ENCODE measurements around the gene TP73.
"Not testable (repeated sequence)": the region's sequence is repeated elsewhere in the genome, so short reads cannot be mapped to it uniquely, and the experiment has no call there.

The TP73 gene

GRCh38 chr1:3744646-3745045, 92.3 kb downstream of the TP73 start:
- DNase-seq (ENCODE audit: low spot score) = no peak

- no peak for DNase-seq (ENCODE audit: low spot score)
Observed at GRCh38 chr1:3745071-3745470, 92.8 kb downstream of the TP73 start.

GRCh38 chr1:3745590-3746381, 93.5 kb downstream of the TP73 start:
- DNase-seq (ENCODE audit: low spot score) = no peak

- DNase-seq (ENCODE audit: low spot score) = no peak
Observed at GRCh38 chr1:3746389-3746829, 94.1 kb downstream of the TP73 start.

- DNase-seq (ENCODE audit: low spot score) = no peak
Observed at GRCh38 chr1:3746830-3747521, 94.7 kb downstream of the TP73 start.

- DNase-seq (ENCODE audit: low spot score) = no peak
Observed at GRCh38 chr1:3747522-3747848, 95.2 kb downstream of the TP73 start.

- DNase-seq (ENCODE audit: low spot score) = no peak
Observed at GRCh38 chr1:3747903-3748302, 95.6 kb downstream of the TP73 start.

- not testable (repeated sequence) for DNase-seq (ENCODE audit: low spot score)
Observed at GRCh38 chr1:3748316-3748900, 96.1 kb downstream of the TP73 start.

GRCh38 chr1:3749512-3749911, 97.2 kb downstream of the TP73 start:
- DNase-seq (ENCODE audit: low spot score) = no peak

- no peak for DNase-seq (ENCODE audit: low spot score)
Observed at GRCh38 chr1:3750741-3751140, 98.4 kb downstream of the TP73 start.

GRCh38 chr1:3752400-3752945, 100.2 kb downstream of the TP73 start, which contains the start of gene CCDC27:
CCDC27 (plus strand) TSS chr1:3752450; CDS start chr1:3752482, 32 bp downstream.
- no peak for DNase-seq (ENCODE audit: low spot score)

GRCh38 chr1:3753656-3754454, 101.5 kb downstream of the TP73 start:
- DNase-seq (ENCODE audit: low spot score) = no peak

- no peak for DNase-seq (ENCODE audit: low spot score)
Observed at GRCh38 chr1:3756394-3756793, 104.1 kb downstream of the TP73 start.

GRCh38 chr1:3759164-3759563, 106.8 kb downstream of the TP73 start:
- no peak for DNase-seq (ENCODE audit: low spot score)

- no peak for DNase-seq (ENCODE audit: low spot score)
Observed at GRCh38 chr1:3759796-3760195, 107.5 kb downstream of the TP73 start.

GRCh38 chr1:3761296-3762010, 109.1 kb downstream of the TP73 start:
- no peak for DNase-seq (ENCODE audit: low spot score)

- DNase-seq (ENCODE audit: low spot score) = no peak
Observed at GRCh38 chr1:3762151-3762872, 110.0 kb downstream of the TP73 start.

GRCh38 chr1:3762873-3763228, 110.5 kb downstream of the TP73 start:
- no peak for DNase-seq (ENCODE audit: low spot score)

GRCh38 chr1:3763351-3764125, 111.2 kb downstream of the TP73 start:
- no peak for DNase-seq (ENCODE audit: low spot score)

- no peak for DNase-seq (ENCODE audit: low spot score)
Observed at GRCh38 chr1:3767328-3767925, 115.1 kb downstream of the TP73 start.
